GM20000 (cell line): Measurements from ENCODE around the gene B9D1.

Experiments used
- DNase-seq: peaks from one replicate; pipeline ENCODE4 v3.0.0; 2012; ENCODE audit warnings: low spot score
- TF ChIP-seq, protein P1 (sequence below): IDR thresholded peaks from 2 replicates; pipeline ENCODE4 v1.5.1; 2012; ENCODE audit warnings: mild to moderate bottlenecking, control low read depth; ENCODE audit errors: extremely low read depth, missing control alignments

Gene B9D1

DNA sequence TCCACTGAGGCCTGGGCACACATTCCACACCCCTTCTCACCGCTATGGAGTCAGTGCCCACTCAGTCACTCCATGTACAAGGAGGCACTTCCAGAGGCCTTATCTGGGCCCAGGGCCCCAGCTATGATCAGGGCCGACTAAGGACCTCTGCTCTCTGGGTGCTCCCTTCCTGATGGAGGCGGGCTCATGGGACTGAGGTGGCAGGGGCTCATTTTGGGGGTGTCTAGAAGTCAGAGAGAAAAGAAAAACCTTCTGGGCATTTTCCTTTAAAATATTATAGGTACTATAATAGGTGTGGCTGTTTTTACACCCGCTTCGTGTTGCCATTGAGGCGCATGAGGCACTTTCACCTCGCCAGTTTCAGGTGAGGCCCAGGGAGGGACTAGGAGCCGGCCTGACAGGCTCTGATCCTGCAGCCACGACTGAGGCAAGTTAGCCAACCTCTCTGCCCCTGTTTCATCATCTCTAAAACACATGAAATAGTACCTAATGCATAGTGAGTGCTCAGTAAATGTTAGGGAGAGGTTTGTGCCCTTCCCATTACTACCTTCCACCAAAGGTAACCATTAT lies 14.4 kb downstream of the B9D1 start:
- no peak for DNase-seq
- TF ChIP-seq, protein P1, sequence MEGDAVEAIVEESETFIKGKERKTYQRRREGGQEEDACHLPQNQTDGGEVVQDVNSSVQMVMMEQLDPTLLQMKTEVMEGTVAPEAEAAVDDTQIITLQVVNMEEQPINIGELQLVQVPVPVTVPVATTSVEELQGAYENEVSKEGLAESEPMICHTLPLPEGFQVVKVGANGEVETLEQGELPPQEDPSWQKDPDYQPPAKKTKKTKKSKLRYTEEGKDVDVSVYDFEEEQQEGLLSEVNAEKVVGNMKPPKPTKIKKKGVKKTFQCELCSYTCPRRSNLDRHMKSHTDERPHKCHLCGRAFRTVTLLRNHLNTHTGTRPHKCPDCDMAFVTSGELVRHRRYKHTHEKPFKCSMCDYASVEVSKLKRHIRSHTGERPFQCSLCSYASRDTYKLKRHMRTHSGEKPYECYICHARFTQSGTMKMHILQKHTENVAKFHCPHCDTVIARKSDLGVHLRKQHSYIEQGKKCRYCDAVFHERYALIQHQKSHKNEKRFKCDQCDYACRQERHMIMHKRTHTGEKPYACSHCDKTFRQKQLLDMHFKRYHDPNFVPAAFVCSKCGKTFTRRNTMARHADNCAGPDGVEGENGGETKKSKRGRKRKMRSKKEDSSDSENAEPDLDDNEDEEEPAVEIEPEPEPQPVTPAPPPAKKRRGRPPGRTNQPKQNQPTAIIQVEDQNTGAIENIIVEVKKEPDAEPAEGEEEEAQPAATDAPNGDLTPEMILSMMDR: no peak

DNA sequence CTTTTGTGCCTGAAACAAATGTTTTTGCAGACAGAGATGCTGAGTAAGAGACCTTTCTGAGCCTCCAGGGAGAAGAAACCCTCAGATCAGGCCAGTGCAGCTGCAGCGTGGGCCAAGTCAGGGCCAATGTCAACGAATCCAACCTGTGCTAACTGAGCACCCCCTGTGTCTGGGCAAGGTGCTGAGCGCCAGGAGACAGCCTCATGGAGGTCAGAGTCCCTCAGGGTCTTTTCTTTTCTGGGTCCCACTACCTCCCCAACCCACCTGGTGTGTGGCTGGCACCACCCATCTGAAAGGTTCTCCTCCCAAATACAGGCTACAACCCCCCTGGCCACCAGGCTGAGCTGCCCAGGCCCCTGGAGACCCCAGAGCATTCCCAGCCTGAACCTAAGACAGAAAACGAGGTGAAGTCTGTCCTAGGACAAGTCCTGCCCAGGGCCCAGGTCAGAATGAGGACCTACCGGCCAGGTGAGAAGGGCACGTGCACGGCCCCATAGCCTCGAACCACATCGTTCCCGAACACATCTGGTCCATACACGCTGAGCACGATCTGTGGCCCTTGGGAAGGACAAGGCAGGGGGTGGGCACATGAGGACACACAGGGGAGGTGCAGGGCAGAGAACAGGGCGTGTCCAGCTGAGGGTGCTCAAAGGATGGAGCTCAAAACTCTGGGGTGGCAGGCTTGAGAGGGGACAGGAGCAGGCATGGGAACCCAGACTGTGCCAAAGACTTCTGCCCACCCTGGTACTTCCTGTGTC lies 15.0 kb downstream of the B9D1 start:
- DNase-seq: no peak
- TF ChIP-seq, protein P1: no peak

DNA sequence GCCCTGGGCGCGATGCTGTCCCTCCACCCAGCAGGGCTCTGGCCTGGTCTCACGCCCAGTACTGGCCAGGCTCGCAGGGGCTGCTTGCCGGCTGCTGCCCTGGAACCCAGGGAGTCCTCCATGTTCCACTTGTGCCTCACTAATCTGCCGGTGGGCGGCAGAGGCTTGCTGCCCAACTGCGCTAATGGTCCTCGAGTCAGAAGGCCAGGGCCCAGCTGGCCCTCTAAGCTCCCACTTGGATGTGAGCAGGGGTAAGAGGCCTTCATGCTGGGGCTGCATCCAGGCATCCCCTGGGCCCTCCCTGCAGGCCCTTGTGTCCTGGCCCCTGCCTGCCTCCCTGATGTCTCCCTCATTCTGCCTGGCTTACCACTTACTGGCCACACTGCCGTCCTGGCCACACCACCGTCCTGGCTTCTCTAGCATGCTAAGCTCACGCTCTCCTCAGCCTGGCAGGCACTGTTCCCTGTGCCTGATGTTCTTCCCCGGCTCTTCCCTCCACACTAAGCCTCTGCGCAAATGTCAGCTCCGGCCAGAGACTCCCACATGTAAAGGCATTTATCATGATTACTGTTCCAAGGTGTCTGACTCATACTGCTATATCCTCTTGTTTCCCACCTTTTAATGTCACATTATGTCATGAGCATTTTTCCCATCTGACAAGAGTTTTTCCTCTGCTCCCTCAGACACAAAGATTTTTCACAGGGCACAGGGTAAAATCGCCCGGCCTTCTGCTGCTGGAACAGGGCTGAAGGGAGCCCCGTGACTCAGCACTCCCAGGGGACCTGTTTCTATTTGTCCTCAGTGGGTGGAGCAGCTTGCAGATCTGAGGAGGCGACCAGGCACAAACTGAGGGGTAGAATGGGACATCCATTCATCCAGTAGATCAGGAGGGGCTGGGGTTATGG lies 15.9 kb downstream of the B9D1 start:
- TF ChIP-seq, protein P1: no peak
- DNase-seq: no peak

DNA sequence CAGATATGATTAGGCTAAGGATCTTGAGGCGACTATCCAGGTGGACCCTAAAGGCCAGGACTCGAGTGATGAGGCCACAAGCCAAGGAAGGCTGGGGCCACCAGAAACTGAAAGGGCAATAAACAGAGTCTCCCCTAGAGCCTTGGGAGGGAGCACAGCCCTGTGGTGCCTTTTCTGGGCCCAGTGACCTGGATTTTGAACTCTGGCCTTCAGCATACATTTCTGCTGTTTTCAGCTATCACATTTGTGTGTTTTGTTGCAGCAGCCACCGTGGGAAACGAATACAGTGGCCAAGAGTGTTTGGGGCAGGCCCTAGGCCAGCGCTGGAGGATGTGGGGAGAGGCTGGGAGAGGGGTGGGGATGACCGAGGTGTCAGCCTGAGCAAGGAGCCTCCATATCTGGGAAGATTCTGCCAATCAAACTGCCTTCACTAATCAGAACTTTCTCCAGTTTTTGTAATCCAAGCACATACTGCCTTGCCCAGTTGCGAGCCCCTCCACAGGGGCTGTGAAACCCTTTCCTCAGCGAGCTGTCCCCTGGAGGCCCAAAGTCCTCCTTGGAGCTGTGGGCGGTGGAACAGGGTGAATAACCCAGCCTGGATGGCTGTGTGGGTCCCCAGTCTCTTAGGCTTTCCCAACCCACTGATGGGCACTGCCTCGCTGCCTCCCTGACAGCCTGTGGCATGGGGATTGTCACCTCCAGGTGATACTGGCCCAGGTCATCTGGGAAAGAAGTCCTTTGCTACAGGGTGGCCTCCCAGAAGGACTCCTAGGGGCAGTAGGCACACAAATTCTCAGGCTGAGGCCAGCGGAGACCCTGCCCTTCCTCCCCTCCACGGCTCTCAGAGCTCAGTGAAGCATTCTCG lies 16.8 kb downstream of the B9D1 start:
- TF ChIP-seq, protein P1: no peak
- no peak for DNase-seq

DNA sequence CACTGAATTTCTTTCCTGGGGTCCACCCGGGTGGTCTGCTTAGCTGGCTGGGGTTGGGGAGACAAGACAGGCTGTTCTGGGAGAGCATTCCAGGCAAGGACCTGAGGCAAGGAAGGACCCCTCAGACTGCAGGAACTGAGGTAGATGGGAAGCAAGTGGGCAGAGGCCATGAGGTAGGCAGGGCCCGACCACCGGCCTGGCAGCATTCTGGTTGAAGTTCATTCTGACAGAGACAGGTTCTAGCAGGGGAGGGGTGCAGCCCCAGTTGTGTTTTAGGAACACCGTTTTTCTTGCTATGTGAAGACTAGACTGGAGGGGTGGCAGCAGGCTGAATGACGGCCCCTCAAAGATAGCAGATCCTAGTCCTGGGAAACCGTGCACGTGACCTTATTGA lies 17.5 kb downstream of the B9D1 start:
- TF ChIP-seq, protein P1: no peak
- no peak for DNase-seq

DNA sequence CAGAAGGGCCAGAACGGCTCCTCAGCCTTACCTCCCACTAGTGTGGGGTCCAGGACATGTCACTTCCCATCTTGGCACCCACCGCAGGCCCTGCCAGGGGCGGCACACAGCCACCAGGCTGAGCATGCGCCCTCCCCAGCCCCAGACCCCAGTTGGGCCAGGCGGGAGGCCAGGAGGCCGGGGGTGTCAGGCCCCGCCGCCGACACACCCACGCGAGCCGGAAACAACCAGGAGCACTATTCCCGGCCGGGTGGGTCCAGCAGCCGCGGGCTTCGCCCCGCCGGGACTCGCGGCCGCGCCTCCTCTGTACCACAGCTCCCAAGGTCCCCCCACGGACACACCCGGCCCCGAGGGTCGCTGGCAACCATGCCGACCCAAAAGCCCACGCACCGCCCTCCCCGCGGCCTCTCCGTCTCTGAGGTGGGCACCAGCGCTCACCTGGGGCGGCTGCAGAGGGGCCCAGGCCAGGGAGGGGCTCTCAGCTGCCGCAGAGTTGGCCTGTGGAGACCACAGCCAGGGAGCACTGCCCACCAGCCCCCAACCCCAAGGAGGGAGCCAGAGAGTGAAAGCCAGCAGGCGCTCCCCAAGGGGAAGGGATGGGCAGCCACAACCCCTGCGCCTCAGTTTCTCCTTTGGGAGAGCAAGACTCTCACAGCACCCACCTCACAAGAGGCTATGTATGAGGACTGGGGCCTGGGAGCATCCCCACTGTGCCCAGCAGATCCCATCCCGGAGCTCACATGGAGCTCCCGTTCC lies 18.0 kb downstream of the B9D1 start:
- TF ChIP-seq, protein P1: no peak
- no peak for DNase-seq
